ENCODE measurements around the gene CEMIP. TPM values are rescaled to one million over a fixed set of nuclear protein-coding genes. Genes with fewer than 3 reads are reported as not detected.

CEMIP gene
- total and polyA plus RNA-seq, 2 of the 8 experiments (the other 6 are each of a cell fraction or from before 2014, with no cell fraction given), result 0.11 to 0.60 TPM

GRCh38 chr15:80985981-80986380 is 206.8 kb downstream of the CEMIP start (continued):
- TF ChIP-seq TEAD4 (IDR thresholded peaks at IDR 0.05; ENCODE audit: low read depth, low read length) (no peak), SIRT6 (IDR thresholded peaks at IDR 0.05; ENCODE audit: low read length) (no peak), SP4 (IDR thresholded peaks at IDR 0.05; ENCODE audit: low read length) (no peak)
